Coronary artery (tissue), 2 donors: ENCODE measurements around the gene PHLDA2.

Experiments used
- DNase-seq: peaks from one replicate; pipeline ENCODE4 v3.0.0-alpha.2; 2017; ENCODE audit warnings: low spot score
- H3K27ac ChIP-seq, 2 donors: fragments of 200-600 bp; sonication (generic); one replicate each; pipeline ENCODE4 v1.5.1; 2016 to 2019
- H3K4me3 ChIP-seq: fragments of 200-600 bp; sonication (generic); 2 replicates; pipeline ENCODE4 v1.5.1; 2016; ENCODE audit warnings: mild to moderate bottlenecking, moderate library complexity
- TF ChIP-seq, protein P1 (sequence below): fragments of 200-600 bp; sonication (generic); IDR thresholded peaks from one replicate; pipeline ENCODE4 v1.5.1; 2019; ENCODE audit warnings: antibody characterized with exemption

The PHLDA2 gene

GRCh38 chr11:2954263-2954662 lies 25.0 kb upstream of the PHLDA2 start:
- no peak overlapping the region for H3K27ac ChIP-seq
- TF ChIP-seq, protein P1, sequence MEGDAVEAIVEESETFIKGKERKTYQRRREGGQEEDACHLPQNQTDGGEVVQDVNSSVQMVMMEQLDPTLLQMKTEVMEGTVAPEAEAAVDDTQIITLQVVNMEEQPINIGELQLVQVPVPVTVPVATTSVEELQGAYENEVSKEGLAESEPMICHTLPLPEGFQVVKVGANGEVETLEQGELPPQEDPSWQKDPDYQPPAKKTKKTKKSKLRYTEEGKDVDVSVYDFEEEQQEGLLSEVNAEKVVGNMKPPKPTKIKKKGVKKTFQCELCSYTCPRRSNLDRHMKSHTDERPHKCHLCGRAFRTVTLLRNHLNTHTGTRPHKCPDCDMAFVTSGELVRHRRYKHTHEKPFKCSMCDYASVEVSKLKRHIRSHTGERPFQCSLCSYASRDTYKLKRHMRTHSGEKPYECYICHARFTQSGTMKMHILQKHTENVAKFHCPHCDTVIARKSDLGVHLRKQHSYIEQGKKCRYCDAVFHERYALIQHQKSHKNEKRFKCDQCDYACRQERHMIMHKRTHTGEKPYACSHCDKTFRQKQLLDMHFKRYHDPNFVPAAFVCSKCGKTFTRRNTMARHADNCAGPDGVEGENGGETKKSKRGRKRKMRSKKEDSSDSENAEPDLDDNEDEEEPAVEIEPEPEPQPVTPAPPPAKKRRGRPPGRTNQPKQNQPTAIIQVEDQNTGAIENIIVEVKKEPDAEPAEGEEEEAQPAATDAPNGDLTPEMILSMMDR, result no peak
- H3K4me3 ChIP-seq, result no peak overlapping the region
- no peak for DNase-seq

GRCh38 chr11:2952290-2952689 lies 23.1 kb upstream of the PHLDA2 start:
- no peak overlapping the region for H3K4me3 ChIP-seq
- DNase-seq, result no peak
- H3K27ac ChIP-seq, result no peak overlapping the region
- TF ChIP-seq, protein P1, result no peak

GRCh38 chr11:2951231-2952110 lies 22.3 kb upstream of the PHLDA2 start:
- H3K4me3 ChIP-seq, result no peak overlapping the region
- DNase-seq, result no peak
- no peak overlapping the region for H3K27ac ChIP-seq
- TF ChIP-seq, protein P1, result no peak

- TF ChIP-seq, protein P1, result no peak
- Histone ChIP-seq H3K27ac (no peak overlapping the region), H3K4me3 (no peak overlapping the region)
- DNase-seq, result no peak
Measured at GRCh38 chr11:2950825-2951224, 21.6 kb upstream of the PHLDA2 start.

DNA sequence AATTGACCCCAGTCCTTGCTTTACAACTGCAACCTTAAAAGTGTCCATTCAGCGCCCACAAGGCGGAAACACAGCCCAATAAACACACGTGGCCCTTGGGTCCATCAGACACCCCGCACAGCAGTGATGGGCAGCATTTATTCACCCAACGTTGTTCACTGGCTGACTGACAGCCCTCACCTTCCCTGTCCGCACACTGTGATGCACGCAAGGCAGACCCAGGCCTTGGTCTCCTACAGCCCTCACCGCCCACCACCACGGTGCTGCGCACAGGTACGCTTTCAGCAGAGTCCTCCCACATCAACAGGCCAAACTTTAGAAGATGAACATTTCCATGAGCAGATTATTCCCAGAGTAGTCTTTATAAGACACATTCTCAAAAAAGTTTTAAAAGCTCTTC lies 20.7 kb upstream of the PHLDA2 start:
- H3K27ac ChIP-seq, result no peak overlapping the region
- no peak overlapping the region for H3K4me3 ChIP-seq
- no peak for DNase-seq
- TF ChIP-seq, protein P1, result no peak

GRCh38 chr11:2947744-2948143 lies 18.5 kb upstream of the PHLDA2 start:
- no peak for DNase-seq
- TF ChIP-seq, protein P1, result no peak
- H3K27ac ChIP-seq, result no peak overlapping the region
- H3K4me3 ChIP-seq, result no peak overlapping the region

DNA sequence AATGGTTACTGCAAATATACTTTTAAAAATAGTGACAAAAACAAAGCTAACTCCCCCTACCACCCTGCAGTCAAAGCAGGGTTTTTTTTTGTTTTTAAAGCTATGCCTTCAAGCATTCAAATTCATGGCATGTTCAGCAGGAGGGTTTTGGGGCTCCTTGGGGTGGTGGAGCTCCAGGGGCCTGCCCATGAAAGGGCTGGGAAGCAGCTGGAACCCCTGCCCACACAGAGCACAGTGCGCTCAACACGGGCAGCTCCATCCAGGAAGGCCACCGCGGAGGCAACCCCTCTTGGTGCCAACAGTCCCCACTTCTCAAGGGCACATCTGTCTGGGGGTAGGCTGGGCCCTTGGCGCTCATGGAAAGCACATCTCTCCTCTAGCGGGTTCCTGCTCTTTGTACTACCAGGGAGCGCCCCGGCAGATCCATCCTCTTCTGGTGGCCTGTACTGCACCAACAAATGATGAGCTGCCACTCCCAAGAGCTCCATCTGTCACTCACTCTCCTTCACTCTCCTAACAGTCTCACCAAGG lies 16.6 kb upstream of the PHLDA2 start:
- Histone ChIP-seq H3K27ac (peak overlapping the region; percentile 38 to 68), H3K4me3 (no peak overlapping the region)
- DNase-seq, result peak; percentile 74
- TF ChIP-seq, protein P1, result no peak
